Jurkat, Clone E6-1 (cell line): ENCODE results near the gene C17orf113.
A peak's percentile ranks its signal among the peaks of the same experiment; 100 is the strongest.
"Not testable (repeated sequence)": the region's sequence is repeated elsewhere in the genome, so short reads cannot be mapped to it uniquely, and the experiment has no call there.

Experiments
- DNase-seq: peaks from one replicate; pipeline ENCODE4 v3.0.0-alpha.2; 2011; ENCODE audit warnings: low read depth, low spot score
- H3K4me3 ChIP-seq: 2 replicates; pipeline ENCODE4 v1.5.1; 2011; ENCODE audit warnings: mild to moderate bottlenecking, low read length, control low read depth, moderate library complexity

Gene C17orf113

DNA sequence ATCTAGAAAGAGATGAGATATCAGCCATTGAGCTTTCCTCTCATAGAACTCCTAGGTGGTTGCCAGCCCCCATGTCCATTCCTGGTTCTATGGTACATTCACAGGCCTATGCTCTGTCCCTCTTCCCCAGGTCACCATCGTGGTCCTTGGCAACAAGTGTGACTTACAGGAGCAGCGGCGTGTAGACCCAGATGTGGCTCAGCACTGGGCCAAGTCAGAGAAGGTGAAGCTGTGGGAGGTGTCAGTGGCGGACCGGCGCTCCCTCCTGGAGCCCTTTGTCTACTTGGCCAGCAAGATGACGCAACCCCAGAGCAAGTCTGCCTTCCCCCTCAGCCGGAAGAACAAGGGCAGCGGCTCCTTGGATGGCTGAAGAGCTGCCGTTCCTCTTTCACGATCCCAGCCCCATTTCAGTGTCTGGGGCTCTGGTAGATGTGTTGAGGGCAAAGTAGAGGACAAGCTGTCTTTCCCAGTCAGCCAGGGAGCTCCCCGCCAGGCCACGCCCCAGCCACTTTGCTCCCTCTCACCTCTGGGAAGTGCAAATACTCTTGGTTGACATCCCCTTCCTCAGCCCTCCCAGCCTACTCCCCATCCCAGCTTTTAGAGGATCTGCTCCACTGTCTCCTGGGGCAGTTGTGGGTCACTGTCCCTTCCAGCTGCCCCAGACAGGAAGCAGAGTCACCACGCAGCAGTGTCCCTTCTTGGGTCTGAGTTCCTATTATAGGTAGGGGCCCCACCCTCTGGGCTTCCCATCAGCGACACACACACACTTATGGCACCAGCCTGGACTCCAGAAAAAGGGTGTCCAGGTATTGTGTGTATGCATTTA is 26.7 kb downstream of the C17orf113 start:
- no peak for DNase-seq

GRCh38 chr17:42020845-42021244 is 29.6 kb downstream of the C17orf113 start:
- not testable (repeated sequence) for DNase-seq
- peak overlapping the region; percentile 86 for H3K4me3 ChIP-seq

More for the DNA sequence above, 26.7 kb downstream of the C17orf113 start:
- no peak overlapping the region for H3K4me3 ChIP-seq

GRCh38 chr17:42019509-42020404 is 30.6 kb downstream of the C17orf113 start, which contains the start of gene NKIRAS2:
NKIRAS2 (plus strand) TSS chr17:42020090; CDS start chr17:42021578, 1,488 bp downstream.
- DNase-seq: peak; percentile 81
- H3K4me3 ChIP-seq: peak within 1 kb of the TSS; percentile 86

DNA sequence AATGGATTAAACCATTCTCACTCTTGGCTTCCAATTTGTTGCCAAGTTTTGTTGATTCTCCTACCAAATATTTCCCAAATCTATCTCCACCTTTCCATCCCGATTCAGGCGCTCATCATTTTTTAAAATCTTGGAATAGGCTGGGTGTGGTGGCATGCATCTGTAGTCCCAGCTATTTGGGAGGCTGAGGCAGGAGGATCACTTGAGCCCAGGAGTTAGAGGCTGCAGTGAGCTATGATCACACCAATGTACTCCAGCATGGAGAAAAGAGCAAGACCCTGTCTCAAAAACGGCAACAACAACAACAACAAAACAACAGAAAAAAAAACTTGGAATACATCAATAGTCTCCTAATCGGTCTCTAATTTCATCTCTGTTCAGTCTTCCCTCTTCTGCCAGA is 31.4 kb downstream of the C17orf113 start:
- DNase-seq: no peak
- H3K4me3 ChIP-seq: no peak overlapping the region

DNA sequence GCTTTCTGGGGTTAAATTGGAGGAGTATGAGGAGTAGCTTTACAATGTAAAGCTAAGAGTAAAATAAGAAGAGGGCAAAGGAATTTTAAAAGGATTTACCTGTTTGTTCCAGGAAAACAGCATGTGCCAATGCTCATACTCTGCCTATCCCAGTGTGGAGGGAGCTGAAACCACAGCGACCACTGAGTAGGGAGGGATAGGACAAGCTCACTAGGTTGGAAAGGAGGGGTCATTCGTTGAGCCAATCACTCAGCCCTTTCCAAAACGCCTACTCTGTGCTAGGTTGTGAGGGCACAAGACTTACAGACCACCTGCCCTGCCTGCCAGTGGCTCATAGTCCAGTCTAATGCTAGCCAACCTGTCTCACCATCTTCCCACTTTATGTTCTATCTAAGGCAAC is 32.1 kb downstream of the C17orf113 start:
- DNase-seq: no peak
- H3K4me3 ChIP-seq: peak overlapping the region; percentile 98

DNA sequence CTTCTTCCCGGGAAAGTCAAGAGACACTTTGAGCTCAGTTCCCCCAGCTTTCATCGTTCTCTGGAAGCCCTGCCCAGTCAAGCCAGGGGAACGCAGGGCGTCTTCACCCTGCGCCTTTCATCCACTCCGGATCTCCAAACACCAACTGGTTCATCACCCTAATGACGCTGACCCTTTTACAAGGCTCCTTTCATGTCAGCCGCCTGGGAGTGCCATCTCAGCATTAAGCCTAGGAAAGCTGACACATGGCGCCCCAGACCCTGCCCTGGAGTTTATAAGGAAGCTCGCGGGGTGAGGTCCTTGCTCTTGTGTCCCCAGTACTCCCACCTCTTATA is 32.6 kb downstream of the C17orf113 start:
- H3K4me3 ChIP-seq: peak overlapping the region; percentile 98
- no peak for DNase-seq

DNA sequence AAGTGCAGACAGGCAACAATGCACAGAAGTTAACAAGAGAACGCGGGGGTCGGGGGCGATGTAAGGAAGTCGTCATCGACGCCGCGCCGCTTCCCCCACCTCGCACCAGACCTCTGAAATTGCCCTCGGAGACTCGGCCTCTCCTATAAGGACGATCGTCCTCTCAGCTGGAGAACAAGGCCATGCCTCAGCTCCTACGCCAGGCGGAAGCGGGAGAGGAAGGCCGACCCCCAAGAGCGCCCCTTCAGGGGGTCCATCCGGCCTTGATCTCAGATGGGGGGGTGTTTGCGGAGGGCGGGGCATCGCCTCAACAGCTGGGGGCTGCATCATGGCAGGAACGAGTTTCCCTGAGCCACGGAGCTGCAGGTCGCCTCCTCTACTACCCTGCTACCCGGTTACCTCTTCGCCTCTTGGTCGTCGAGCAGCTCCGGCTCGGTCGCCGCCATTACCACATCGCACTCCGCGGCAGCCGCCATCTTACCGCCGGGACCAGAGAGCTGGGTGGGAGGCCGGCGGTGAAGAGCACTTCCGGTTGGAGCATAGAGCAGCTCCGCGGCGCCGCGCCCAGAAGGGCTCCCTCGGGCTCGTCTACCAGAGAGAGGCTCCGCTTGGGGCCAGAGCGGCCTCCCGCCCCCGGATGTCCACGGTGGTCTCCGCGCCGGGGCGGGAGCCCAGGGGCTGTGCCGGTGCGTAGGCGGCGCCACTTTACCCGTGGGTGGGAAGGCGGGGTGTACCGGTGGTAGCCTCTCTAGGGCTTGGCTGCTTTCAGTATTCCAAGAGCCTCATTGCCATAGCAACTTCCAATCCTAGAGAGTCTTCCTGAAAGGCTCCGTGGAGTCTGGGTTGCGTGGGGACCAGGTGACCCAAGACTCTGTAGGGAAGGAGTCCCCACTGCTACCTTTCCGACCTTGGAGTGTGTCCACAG is 33.2 kb downstream of the C17orf113 start, which contains the start of gene DNAJC7:
Gene DNAJC7, minus strand, starts transcription at position 499 of the 925 bp plus-strand sequence. Its CDS starts 23 bp downstream, at position 476.
- DNase-seq: peak; percentile 90
- H3K4me3 ChIP-seq: peak within 1 kb of the TSS; percentile 98

DNA sequence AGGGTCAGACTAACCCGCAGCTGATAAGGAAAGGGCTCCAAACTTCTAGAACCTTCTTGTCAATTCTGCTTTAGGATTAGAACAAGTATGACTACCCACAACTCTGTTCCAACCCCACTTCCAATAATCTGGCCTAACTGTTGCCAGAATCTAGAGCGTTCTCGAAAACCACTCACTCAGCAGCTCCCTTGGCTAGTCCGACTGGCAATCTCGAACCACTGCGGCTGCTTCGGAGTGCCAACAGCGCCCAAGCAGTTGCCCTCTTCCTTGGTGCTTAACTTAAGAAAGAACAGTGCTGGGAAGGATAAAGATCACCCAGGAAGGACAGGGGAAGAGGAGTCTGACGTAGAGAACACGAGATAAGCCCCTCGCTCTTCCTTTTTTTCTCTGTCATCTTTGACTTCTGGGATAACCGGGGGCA is 34.0 kb downstream of the C17orf113 start:
- no peak for DNase-seq
- H3K4me3 ChIP-seq: peak overlapping the region; percentile 98

- H3K4me3 ChIP-seq, DNase-seq: not testable (repeated sequence)
These were observed 36.7 kb downstream of the C17orf113 start for GRCh38 chr17:42013740-42014139.

DNA sequence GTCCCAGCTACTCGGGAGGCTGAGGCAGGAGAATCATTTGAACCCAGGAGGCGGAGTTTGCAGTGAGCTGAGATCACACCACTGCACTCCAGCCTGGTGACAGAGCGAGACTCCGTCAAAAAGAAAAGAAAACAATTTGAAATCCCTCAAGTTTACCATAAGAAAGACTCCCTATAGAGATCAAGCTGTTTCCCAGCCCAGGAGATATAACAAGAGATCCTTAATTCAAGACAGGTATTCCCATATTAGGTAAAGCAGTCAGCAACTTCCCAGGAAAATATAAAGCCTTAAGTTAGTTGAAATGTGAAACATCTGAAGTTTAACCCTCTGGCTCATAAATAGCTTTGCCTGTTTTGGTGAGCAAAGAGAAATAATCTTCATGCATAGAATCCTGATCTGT is 38.0 kb downstream of the C17orf113 start:
- H3K4me3 ChIP-seq: not testable (repeated sequence)

GRCh38 chr17:42010898-42011516 is 39.4 kb downstream of the C17orf113 start:
- no peak overlapping the region for H3K4me3 ChIP-seq
- DNase-seq: no peak

More for the DNA sequence above, 38.0 kb downstream of the C17orf113 start:
- DNase-seq: not testable (repeated sequence)

DNA sequence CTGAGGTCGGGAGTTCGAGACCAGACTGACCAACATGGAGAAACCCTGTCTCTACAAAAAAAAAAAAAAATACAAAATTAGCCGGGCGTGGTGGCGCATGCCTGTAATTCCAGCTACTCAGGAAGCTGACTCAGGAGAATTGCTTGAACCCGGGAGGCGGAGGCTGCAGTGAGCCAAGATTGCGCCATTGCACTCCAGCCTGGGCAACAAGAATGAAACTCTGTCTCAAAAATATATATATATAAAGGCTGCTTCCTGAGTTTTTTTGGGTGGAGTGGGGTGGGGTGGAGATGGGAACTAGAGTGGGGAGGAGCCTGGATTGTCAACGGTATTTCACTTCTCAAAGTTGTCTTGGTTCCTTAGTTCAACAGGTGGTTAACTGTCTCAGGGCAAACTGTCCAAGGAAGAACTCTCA is 40.1 kb downstream of the C17orf113 start:
- H3K4me3 ChIP-seq, DNase-seq: not testable (repeated sequence)

GRCh38 chr17:42009170-42009569 is 41.2 kb downstream of the C17orf113 start:
- no peak overlapping the region for H3K4me3 ChIP-seq
- no peak for DNase-seq

- DNase-seq: no peak
- no peak overlapping the region for H3K4me3 ChIP-seq
These were observed 45.2 kb downstream of the C17orf113 start for GRCh38 chr17:42005166-42005565.

DNA sequence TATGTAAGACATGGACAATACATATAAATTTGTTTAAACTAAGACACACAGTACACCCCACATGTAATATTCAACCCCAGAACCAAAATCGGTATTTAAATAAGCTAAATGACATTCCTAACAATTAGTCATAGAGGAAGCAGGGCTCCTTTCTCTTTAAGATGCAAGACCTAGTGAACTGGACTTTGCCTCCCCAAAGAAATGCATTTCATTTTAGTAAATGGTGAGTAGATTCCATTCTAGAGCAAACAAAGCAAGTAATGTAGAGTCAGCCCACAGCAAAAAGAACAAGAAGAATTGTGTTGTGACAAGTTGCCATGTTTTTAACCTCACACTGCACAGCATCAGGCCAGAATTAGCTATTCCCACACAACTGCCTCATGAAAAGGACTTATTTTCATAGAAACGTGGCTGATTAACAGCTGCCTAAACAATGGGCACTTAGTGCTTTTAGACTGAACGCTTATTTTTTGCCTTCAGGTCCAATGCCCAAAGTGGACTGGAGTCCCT is 47.6 kb downstream of the C17orf113 start:
- no peak overlapping the region for H3K4me3 ChIP-seq
- DNase-seq: no peak

DNA sequence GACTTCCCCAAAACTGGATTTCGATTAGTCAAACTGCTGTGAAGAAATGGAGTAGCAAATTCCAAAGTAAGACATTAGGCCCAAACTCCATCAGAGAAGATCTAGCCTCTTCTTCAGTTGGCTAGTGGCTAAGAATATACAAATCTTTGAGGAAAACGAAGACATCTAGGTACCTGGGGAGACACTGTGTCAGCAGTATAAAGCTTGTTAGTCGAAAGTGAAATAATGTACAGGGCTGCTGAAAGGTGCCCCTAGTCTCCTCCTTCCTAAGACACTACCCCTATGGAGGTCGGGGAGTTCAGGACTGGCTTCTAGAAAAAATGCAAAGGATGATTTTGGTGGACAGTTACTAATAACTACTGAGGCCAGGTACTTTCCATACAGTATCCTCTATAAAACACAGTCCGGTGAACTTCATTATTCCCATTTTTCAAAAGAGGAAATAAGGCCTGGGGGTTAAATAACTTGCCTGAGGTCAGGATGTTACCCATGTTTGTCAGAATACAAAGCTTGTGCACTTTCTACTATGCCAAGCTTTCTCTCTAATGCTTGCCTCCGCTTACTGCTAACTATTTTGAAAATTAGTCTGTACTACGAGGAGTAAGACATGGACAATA is 48.1 kb downstream of the C17orf113 start:
- no peak for DNase-seq
- H3K4me3 ChIP-seq: no peak overlapping the region

DNA sequence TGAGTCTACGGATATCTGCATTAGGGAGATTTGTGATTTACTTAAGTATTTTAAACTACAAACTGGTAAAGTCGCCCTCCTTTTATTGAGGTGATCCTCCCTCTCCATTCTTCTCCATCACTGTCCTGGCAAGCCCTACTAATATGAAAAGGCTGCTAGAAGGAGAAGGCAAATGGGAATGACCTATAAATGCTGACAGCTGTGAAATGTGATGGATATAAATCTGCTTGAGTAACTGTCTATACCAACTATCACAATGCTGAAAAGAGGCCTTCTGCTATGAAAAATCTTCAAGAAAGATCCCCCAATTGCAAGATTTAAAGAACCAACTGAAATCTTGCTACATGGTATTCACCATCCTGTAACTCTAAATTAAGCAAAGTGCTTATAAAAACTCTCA is 48.7 kb downstream of the C17orf113 start:
- DNase-seq: no peak
- no peak overlapping the region for H3K4me3 ChIP-seq
